Transverse colon (tissue), 3 donors: ENCODE data around the gene TRDN.

Experiments
- CTCF ChIP-seq, 5 experiments: fragments of 200-600 bp in 3 of 5; fragments of 450-650 bp in 2 of 5; sonication (generic) in 3 of 5; IDR thresholded peaks; 1 replicate in 2 of 5; 2 replicates in 3 of 5; pipeline ENCODE4 v1.5.1; 2016 to 2017; ENCODE audit warnings: antibody characterized with exemption in 5 of 5, inconsistent platforms in 3 of 5, mild to moderate bottlenecking in 2 of 5, moderate library complexity in 1 of 5
- POLR2A ChIP-seq: fragments of 450-650 bp; IDR thresholded peaks from one replicate; pipeline ENCODE4 v1.6.1; 2016; ENCODE audit warnings: antibody characterized with exemption, mild to moderate bottlenecking, moderate library complexity

GRCh38 chr6:123668063-123668462 is 31.3 kb upstream of the TRDN start:
- TF ChIP-seq POLR2A: no peak
- TF ChIP-seq CTCF (IDR thresholded peaks at IDR 0.05): no peak
